HCEC 1CT (cell line): ENCODE measurements around the gene JPH3.

ENCODE experiments used
- DNase-seq: peaks from one replicate; pipeline ENCODE4 v3.0.0-alpha.2; 2017

JPH3 gene

GRCh38 chr16:87602001-87602775, at the start of gene JPH3:
Gene JPH3 (plus strand): TSS chr16:87602508. CDS start chr16:87603147, 639 bp downstream.
- no peak for DNase-seq

GRCh38 chr16:87552772-87553573, 49.3 kb upstream of the JPH3 start:
- DNase-seq = no peak

GRCh38 chr16:87554754-87555427, 47.4 kb upstream of the JPH3 start:
- DNase-seq = no peak

GRCh38 chr16:87555647-87556046, 46.7 kb upstream of the JPH3 start:
- no peak for DNase-seq

- no peak for DNase-seq
Observed at GRCh38 chr16:87556941-87557459, 45.3 kb upstream of the JPH3 start.

- no peak for DNase-seq
Observed at GRCh38 chr16:87558682-87559081, 43.6 kb upstream of the JPH3 start.

- no peak for DNase-seq
Observed at GRCh38 chr16:87559945-87560344, 42.4 kb upstream of the JPH3 start.

- DNase-seq = no peak
Observed at GRCh38 chr16:87560428-87561199, 41.7 kb upstream of the JPH3 start.

- no peak for DNase-seq
Observed at GRCh38 chr16:87561200-87562105, 40.9 kb upstream of the JPH3 start.

- no peak for DNase-seq
Observed at GRCh38 chr16:87562201-87562600, 40.1 kb upstream of the JPH3 start.

GRCh38 chr16:87563022-87563421, 39.3 kb upstream of the JPH3 start:
- DNase-seq = no peak

- no peak for DNase-seq
Observed at GRCh38 chr16:87563714-87564523, 38.4 kb upstream of the JPH3 start.

- no peak for DNase-seq
Observed at GRCh38 chr16:87564524-87564778, 37.9 kb upstream of the JPH3 start.

- no peak for DNase-seq
Observed at GRCh38 chr16:87569601-87570571, 32.4 kb upstream of the JPH3 start.

- DNase-seq = no peak
Observed at GRCh38 chr16:87570572-87570937, 31.8 kb upstream of the JPH3 start.

- DNase-seq = peak; percentile 65
Observed at GRCh38 chr16:87570938-87571867, 31.1 kb upstream of the JPH3 start.

GRCh38 chr16:87571868-87572244, 30.5 kb upstream of the JPH3 start:
- DNase-seq = no peak

- DNase-seq = no peak
Observed at GRCh38 chr16:87572959-87573358, 29.3 kb upstream of the JPH3 start.
